ENCODE measurements around the gene KRT38.

The KRT38 gene

GRCh38 chr17:41483531-41483930 is 42.7 kb upstream of the KRT38 start:
- H3K4me3 ChIP-seq (ENCODE audit: low read depth, low read length): no peak overlapping the region
- TF ChIP-seq, protein P1, sequence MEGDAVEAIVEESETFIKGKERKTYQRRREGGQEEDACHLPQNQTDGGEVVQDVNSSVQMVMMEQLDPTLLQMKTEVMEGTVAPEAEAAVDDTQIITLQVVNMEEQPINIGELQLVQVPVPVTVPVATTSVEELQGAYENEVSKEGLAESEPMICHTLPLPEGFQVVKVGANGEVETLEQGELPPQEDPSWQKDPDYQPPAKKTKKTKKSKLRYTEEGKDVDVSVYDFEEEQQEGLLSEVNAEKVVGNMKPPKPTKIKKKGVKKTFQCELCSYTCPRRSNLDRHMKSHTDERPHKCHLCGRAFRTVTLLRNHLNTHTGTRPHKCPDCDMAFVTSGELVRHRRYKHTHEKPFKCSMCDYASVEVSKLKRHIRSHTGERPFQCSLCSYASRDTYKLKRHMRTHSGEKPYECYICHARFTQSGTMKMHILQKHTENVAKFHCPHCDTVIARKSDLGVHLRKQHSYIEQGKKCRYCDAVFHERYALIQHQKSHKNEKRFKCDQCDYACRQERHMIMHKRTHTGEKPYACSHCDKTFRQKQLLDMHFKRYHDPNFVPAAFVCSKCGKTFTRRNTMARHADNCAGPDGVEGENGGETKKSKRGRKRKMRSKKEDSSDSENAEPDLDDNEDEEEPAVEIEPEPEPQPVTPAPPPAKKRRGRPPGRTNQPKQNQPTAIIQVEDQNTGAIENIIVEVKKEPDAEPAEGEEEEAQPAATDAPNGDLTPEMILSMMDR (IDR thresholded peaks at IDR 0.05; ENCODE audit: borderline replicate concordance, insufficient read depth, low read depth, low read length): no peak

DNA sequence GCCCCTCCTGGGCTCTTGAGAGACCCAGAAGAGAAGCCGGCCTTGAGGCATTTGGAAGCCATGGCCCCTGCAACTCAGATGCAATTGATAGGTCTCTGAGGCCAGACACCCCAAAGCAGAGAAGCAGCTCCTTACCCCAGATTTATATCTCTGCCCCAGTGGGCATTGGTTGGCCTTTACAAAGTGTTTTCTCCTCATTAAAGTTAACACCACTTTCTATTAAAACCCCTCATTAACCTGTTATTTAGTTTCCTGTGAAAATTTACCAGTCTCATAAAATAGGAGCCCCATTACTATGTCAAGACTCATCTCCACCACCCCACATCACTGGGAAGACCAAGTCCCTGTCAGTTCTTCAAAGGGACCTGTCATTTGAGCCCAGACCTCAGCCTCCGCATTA is 40.3 kb upstream of the KRT38 start, which contains the start of gene KRT35:
TSS of gene KRT35 (minus strand) at position 116 of the 400 bp plus-strand sequence. CDS start at position 62, 54 bp downstream.
- TF ChIP-seq, protein P1 (IDR thresholded peaks at IDR 0.05; ENCODE audit: borderline replicate concordance, insufficient read depth, low read depth, low read length): no peak
- no peak within 1 kb of the TSS for H3K4me3 ChIP-seq (ENCODE audit: low read depth, low read length)

GRCh38 chr17:41480581-41480980 is 39.8 kb upstream of the KRT38 start:
- no peak overlapping the region for H3K4me3 ChIP-seq (ENCODE audit: low read depth, low read length)
- TF ChIP-seq, protein P1 (IDR thresholded peaks at IDR 0.05; ENCODE audit: borderline replicate concordance, insufficient read depth, low read depth, low read length): no peak

- H3K4me3 ChIP-seq (ENCODE audit: low read depth, low read length): no peak overlapping the region
- TF ChIP-seq, protein P1 (IDR thresholded peaks at IDR 0.05; ENCODE audit: borderline replicate concordance, insufficient read depth, low read depth, low read length): no peak
These were observed 39.4 kb upstream of the KRT38 start for GRCh38 chr17:41480136-41480535.

DNA sequence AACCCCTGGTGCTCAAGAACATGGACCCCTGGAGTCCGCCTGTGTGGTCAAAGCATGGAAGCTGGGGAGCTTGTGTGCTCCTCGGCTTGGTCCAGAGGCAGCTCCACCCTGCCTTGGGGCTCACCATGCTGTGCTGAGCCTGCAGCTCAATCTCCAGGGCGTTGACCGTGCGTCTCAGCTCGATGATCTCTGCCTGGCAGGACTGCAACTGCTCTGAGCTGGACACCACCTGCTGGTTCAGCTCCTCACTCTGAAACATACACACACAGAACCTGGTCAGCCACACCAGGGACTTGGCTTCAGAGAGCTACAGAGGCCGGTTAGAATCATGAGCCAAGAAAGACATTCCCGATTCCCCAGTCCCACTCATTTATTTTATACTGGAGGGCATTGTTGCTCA is 37.5 kb upstream of the KRT38 start:
- H3K4me3 ChIP-seq (ENCODE audit: low read depth, low read length): no peak overlapping the region
- TF ChIP-seq, protein P1 (IDR thresholded peaks at IDR 0.05; ENCODE audit: borderline replicate concordance, insufficient read depth, low read depth, low read length): no peak

DNA sequence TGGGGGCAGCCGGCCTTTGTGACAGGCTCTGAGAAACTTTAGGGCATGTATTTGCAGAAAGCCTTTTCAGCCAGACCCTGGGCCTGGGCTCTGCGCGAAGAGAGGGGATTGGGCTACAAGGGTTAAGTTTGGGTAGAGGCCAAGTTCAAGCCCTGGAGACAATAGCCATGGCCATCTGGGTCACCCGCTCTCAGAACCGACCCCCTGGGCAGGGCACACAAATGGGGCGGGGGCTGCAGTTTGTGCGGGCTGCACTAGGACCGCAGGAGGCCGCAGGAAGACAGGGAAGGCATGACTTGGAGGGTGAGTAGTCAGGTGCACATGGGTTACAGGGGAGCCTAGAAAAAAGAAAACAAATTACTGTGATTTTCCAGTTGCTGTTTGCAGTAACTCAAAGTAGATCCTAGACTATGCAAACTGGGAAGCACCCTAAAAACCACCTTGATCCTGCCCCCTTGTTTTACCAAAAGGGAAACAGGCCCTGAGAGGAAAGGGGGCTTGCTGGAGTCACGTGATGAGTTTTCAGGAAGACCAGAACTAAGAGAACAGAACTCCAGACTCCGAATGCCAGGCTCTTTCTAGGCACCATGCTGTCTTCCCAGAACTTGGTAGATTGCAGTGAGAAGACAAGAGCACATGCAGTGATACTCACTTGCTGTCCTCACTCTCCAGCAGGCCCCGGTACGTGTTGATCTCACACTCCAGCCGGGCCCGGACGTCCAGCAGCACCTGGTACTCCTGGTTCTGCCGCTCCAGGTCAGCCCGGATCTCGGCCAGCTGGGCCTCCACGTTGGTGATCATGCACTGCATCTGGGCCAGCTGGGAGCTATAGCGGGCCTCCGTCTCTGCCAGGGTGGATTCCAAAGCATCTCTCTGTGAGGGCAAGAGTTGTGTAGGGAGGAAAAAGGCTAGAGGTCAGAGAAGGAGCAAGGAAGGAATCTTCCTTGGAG is 36.4 kb upstream of the KRT38 start:
- H3K4me3 ChIP-seq (ENCODE audit: low read depth, low read length): no peak overlapping the region
- TF ChIP-seq, protein P1 (IDR thresholded peaks at IDR 0.05; ENCODE audit: borderline replicate concordance, insufficient read depth, low read depth, low read length): no peak

DNA sequence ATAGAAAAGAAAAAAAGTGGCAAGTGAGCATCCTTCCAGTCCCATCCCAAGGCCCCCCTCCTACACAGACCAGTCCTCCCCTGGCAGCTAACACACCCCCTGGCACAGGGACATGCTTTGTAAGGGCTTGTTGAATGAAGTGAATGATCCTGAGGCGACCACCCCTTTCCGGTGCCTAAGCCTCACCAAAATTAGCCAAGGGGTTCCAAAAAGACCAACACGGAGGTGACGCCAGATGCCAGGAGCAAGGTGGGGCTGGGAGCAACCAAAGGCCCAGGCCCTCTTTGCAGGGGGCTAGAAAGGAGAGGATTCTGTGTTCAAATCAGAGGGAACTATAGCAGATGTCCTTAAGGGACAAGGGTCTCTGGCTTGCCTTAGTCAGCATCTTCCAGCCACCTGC is 34.6 kb upstream of the KRT38 start:
- TF ChIP-seq, protein P1 (IDR thresholded peaks at IDR 0.05; ENCODE audit: borderline replicate concordance, insufficient read depth, low read depth, low read length): no peak

More for the DNA sequence above, 34.6 kb upstream of the KRT38 start:
- no peak overlapping the region for H3K4me3 ChIP-seq (ENCODE audit: low read depth, low read length)
